GM15510 (cell line): ENCODE measurements around the gene PSMC4.

Experiments
- POLR2A ChIP-seq: IDR thresholded peaks from 3 replicates; pipeline ENCODE4 v1.6.1; 2011; ENCODE audit warnings: borderline replicate concordance; ENCODE audit not compliant: insufficient read length; ENCODE audit errors: extremely low read depth

The PSMC4 gene

GRCh38 chr19:39968789-39969188, 2.2 kb upstream of the PSMC4 start:
- TF ChIP-seq POLR2A = no peak

GRCh38 chr19:39969266-39969665, 1.7 kb upstream of the PSMC4 start:
- TF ChIP-seq POLR2A = no peak

DNA sequence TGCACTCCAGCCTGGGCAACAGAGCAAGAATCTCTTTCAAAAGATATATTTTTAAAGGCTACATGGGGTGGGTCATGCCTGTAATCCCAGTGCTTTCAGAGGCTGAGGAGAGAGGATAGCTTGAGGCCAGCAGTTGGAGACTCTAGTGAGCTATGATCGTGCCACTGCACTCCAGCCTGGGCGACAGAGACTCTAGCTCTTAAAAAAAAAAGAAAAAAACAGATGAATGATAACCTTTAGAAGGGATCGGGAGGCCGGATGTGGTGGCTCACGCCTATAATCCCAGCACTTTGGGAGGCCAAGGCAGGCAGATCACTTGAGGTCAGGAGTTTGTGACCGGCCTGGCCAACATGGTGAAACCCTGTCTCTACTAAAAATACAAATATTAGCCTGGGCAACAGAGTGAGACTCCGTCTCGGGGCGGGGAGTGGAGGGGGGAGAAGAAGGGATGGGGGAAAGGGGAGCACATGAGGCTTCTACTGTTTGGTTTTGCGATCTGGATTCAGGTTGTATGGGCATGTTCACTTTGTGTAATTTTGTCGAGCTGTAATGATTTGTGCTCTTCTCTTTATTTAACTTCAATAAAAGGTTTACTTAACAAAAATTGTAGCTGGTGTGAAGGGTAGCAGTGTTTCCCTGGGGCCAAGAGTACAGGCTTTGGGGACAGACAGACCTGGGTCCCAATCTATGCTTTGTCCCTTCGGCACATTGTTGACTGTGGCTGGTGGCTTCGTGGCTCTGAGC, 1.1 kb upstream of the PSMC4 start:
- TF ChIP-seq POLR2A = no peak

- no peak for TF ChIP-seq POLR2A
Measured at GRCh38 chr19:39970425-39970674, 615 bp upstream of the PSMC4 start.

DNA sequence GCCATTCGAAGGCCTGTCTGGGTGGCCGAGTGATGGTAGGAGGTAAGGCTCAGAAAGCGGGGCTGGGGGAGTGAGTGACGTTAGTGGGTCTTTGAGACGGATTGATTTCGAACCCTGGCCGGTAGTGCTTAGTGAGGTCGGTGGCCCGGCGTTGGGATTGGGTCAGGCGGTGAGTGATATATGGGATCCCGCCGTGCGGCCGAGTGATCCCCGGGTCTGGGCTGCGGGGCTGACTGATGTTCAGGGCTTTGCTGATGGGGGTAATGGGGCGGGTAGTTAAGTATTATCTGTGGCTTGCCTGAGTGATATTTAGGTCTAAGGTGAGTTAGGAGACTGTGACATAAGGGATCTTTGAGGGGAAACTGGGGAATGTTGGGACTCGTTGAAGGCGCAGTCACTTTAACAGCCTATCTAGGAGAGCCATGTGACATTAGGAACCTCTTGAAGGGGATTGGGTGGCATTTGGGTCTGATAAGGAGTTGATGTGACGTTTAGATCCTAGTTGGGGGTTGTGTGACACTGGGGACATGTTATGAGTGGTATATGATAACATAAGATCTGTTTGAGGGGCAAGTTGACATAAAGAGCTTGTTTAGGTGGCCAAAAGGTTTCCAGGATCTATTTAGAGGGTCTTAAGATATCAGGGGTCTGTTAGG, 543 bp downstream of the PSMC4 start:
- TF ChIP-seq POLR2A = no peak

GRCh38 chr19:39974377-39975155, 3.6 kb downstream of the PSMC4 start:
- TF ChIP-seq POLR2A = no peak

- TF ChIP-seq POLR2A = no peak
Measured at GRCh38 chr19:39982883-39983282, 11.9 kb downstream of the PSMC4 start.

DNA sequence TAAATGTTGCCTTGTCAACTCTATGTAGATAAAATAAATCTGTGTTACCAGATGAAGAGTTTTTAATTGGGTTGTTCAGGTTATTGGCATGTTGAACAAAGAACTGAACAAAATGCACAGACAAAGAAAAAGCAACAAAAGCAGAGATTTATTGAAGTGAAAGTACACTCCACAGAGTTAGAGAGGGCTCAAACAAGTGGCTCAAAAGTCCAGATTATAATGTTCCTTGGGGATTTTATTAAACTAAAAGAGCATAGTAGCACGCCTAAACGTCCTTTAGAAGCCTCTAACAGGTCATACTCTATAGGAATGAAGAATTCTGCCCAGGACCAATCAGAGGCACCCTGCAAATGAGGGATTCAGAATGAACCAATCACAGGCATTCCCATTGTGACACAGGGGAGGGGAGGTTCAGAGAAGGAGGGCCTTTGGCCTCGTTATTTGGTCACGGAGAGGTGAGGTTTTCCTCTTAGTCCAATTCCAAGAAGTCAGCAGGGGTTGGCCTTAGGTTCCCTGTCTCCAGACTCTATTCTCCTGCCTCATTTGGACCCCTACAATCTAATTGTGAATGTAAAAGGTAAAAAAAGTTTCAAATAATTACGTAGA, 12.8 kb downstream of the PSMC4 start:
- TF ChIP-seq POLR2A = no peak

DNA sequence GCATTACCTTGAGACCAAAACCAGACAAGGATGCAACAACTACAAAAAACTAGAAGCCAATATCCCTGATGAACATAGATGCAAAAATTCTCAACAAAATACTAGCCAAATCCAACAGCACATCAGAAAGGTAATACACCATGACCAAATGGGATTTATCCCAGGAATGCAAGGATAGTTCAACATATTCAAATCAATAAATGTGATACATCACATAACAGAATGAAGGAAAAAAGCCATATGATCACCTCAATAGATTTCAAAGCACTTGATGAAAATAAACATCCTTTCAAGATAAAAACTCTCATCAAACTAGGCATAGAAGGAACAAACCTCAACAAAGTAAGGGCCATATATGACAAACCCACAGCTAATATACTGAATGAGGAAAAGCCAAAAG, 15.7 kb downstream of the PSMC4 start:
- TF ChIP-seq POLR2A = no peak

DNA sequence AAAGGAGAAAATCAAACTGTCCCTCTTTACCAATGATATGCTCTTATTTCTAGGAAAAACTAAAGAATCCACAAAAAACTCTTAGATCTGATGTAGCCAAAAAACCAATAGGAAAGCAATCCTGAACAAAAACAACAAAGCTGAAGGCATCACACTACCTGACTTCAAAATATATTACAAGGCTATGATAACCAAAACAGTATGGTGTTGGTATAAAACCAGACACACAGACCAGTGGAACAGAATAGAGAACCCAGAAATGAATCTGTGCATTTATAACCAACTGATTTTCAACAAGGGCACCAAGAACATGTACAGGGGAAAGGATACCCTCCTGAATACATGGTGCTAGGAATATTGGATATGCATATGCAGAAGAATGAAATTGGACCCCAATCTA, 16.2 kb downstream of the PSMC4 start:
- TF ChIP-seq POLR2A = no peak

GRCh38 chr19:39987596-39987995, 16.6 kb downstream of the PSMC4 start:
- no peak for TF ChIP-seq POLR2A

DNA sequence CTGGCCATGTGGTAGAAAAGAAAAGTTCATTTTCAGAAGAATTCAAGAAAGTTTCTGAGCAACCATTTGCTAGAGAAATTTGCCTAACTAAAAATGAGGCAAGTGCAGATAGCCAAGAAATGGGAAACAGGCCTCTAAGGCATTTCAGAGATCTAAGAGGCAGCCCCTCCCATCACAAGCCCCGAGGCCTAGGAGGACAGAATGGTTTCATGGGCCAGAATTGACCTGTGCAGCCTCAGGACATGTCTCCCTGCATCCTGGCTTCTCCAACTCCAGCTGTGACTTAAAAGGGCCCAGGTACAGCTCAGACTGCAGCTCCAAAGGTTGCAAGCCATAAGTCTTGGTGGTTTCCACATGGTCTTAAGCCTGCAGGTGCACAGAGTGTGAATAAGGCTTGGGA, 22.6 kb downstream of the PSMC4 start:
- TF ChIP-seq POLR2A = no peak

GRCh38 chr19:39994361-39994760, 23.4 kb downstream of the PSMC4 start:
- TF ChIP-seq POLR2A = no peak

GRCh38 chr19:39995794-39996193, 24.8 kb downstream of the PSMC4 start:
- no peak for TF ChIP-seq POLR2A

- TF ChIP-seq POLR2A = no peak
Measured at GRCh38 chr19:39996218-39996810, 25.3 kb downstream of the PSMC4 start.
